Neural crest cell (in vitro differentiated cells): ENCODE results near the gene KRTAP2-3. TPM values are rescaled to one million over a fixed set of nuclear protein-coding genes. Genes with fewer than 3 reads are reported as not detected.

ENCODE experiments used
- DNase-seq: peaks from one replicate; pipeline ENCODE4 v3.0.0; 2021; ENCODE audit warnings: low read depth, mixed read lengths, low spot score
- H3K27ac Mint-ChIP-seq: one replicate; pipeline ENCODE4 v1.8.0; 2021; ENCODE audit warnings: mild to moderate bottlenecking, mixed read lengths; ENCODE audit not compliant: unreplicated experiment
- H3K27me3 Mint-ChIP-seq: 2 replicates; pipeline ENCODE4 v1.8.0; 2021; ENCODE audit warnings: low read depth, mild to moderate bottlenecking, mixed read lengths
- H3K36me3 Mint-ChIP-seq: 2 replicates; pipeline ENCODE4 v1.8.0; 2021; ENCODE audit warnings: low read depth, mild to moderate bottlenecking, mixed read lengths
- H3K4me1 Mint-ChIP-seq: 2 replicates; pipeline ENCODE4 v1.8.0; 2021; ENCODE audit warnings: mixed read lengths
- H3K4me3 Mint-ChIP-seq: one replicate; pipeline ENCODE4 v1.8.0; 2021; ENCODE audit warnings: mild to moderate bottlenecking, mixed read lengths
- H3K9me3 Mint-ChIP-seq: 2 replicates; pipeline ENCODE4 v1.8.0; 2021; ENCODE audit warnings: mixed read lengths
- CTCF ChIP-seq: fragments of 200-600 bp; sonication (generic); conservative IDR thresholded peaks from 2 replicates; pipeline ENCODE4 v1.5.0; 2021; ENCODE audit warnings: antibody characterized with exemption, mild to moderate bottlenecking
- total RNA-seq: library from RNA; stranded (reverse); gene quantifications from 2 replicates; pipeline ENCODE4 v1.2.1, GENCODE V29; 2021

KRTAP2-3 gene
- total RNA-seq, 1 donor from 2014 or later, result not detected

GRCh38 chr17:41082626-41083025, 22.7 kb upstream of the KRTAP2-3 start:
- no peak overlapping the region for H3K4me3 Mint-ChIP-seq
- H3K4me1 Mint-ChIP-seq, result no peaks in the 10 kb centered on the region
- TF ChIP-seq CTCF, result no peak
- no peaks in the 10 kb centered on the region for H3K36me3 Mint-ChIP-seq
- DNase-seq, result no peak
- H3K9me3 Mint-ChIP-seq, result no peaks in the 10 kb centered on the region
- peaks cover 9% of the 10 kb centered on the region for H3K27me3 Mint-ChIP-seq
- no peak overlapping the region for H3K27ac Mint-ChIP-seq

DNA sequence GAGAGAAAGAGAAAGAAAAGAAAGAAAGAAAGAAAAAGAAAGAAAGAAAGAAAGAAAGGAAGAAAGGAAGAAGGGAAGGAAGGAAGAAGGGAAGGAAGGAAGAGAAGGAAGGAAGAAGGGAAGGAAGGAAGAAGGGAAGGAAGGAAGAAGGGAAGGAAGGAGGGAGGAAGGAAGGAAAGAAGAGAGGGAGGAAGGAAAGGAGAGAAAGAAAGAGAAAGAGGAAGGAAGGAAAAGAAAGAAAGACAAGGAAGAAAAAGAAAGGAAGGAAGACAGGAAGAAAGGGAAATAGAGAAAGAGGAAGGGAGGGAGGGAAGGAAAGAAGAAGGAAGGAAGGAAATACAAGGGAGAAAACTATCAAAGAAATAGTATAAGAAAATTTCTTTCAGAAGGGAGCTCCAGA, 16.9 kb upstream of the KRTAP2-3 start:
- H3K27ac Mint-ChIP-seq, result no peak overlapping the region
- peaks cover 23% of the 10 kb centered on the region for H3K27me3 Mint-ChIP-seq
- no peaks in the 10 kb centered on the region for H3K36me3 Mint-ChIP-seq
- H3K9me3 Mint-ChIP-seq, result no peaks in the 10 kb centered on the region
- DNase-seq, result no peak
- no peak for TF ChIP-seq CTCF
- no peak overlapping the region for H3K4me3 Mint-ChIP-seq
- no peaks in the 10 kb centered on the region for H3K4me1 Mint-ChIP-seq

GRCh38 chr17:41073676-41074075, 13.8 kb upstream of the KRTAP2-3 start:
- no peak for DNase-seq
- peaks cover 23% of the 10 kb centered on the region for H3K27me3 Mint-ChIP-seq
- no peak overlapping the region for H3K4me3 Mint-ChIP-seq
- no peaks in the 10 kb centered on the region for H3K4me1 Mint-ChIP-seq
- H3K9me3 Mint-ChIP-seq, result no peaks in the 10 kb centered on the region
- TF ChIP-seq CTCF, result no peak
- no peaks in the 10 kb centered on the region for H3K36me3 Mint-ChIP-seq
- H3K27ac Mint-ChIP-seq, result no peak overlapping the region

DNA sequence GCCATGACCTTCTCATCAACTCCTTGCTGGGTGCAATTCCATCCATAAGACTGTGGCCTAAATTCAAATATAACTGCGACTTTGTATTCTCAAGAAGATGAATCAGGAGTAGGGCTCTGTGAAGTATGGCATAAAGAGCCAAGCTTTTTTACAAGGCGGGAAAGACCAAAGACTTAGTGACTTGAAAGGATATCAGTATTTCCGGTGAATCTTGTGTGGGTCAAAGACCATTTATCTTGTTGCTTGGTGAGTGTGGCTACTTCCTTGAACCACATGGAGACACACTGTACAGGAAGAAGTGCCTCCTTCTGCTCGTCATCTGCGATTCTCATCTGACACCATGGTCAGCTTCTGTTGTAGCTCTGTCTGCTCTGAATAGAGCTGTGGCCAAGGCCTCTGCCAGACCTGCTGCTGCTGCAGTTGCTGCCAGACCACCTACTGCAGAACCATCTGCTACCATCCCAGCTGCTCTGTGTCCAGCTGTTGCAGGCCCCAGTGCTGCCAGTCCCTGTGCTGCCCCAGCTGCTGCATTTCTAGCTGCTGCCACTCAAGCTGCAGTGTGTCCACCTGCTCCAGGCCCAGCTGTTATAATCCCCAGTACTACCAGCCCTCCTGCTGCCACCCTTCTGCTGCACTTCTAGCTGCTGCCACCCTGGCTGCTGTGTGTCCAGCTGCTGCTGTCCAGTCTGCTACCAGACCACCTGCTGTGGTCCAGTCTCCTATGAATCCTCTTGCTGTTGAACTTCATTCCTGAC, 11.9 kb upstream of the KRTAP2-3 start:
- Mint-ChIP-seq H3K4me3 (no peak overlapping the region), H3K27ac (no peak overlapping the region), H3K4me1 (no peaks in the 10 kb centered on the region), H3K9me3 (no peaks in the 10 kb centered on the region), H3K36me3 (no peaks in the 10 kb centered on the region), H3K27me3 (peaks cover 17% of the 10 kb centered on the region)
- no peak for TF ChIP-seq CTCF
- no peak for DNase-seq

- no peak overlapping the region for H3K27ac Mint-ChIP-seq
- H3K4me3 Mint-ChIP-seq, result no peak overlapping the region
- DNase-seq, result no peak
- H3K4me1 Mint-ChIP-seq, result no peaks in the 10 kb centered on the region
- no peaks in the 10 kb centered on the region for H3K36me3 Mint-ChIP-seq
- H3K9me3 Mint-ChIP-seq, result no peaks in the 10 kb centered on the region
- no peak for TF ChIP-seq CTCF
- no peaks in the 10 kb centered on the region for H3K27me3 Mint-ChIP-seq
Measured at GRCh38 chr17:41069031-41069430, 9.1 kb upstream of the KRTAP2-3 start.
